HUDEP-2 (cell line): ENCODE data around the gene NR1I2.

Experiments
- DNase-seq, 76 experiments: peaks; one replicate each; lab custom pipeline; 2025; ENCODE audit not compliant: unreplicated experiment in 76 of 76; lab: John Stamatoyannopoulos, UW

NR1I2 gene

DNA sequence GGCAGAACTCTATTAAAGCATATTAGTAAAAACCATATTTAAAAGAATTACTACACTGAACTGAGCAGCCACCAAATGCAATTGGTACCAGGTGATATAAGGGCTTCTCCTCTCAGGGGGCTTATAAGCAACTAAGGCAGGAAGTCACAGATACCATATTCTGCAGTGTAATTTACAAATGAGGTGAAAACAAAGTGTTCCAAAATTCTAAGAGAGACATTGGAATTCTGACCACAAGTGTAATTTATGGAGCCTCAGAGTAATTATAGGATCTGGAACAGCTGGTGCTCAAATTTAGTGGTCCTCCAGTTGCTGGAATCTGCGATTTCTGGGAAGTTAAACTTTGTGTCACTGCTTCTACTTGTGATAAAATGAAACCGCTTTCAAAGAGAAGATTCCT is 3.1 kb upstream of the NR1I2 start:
- no peak for DNase-seq

DNA sequence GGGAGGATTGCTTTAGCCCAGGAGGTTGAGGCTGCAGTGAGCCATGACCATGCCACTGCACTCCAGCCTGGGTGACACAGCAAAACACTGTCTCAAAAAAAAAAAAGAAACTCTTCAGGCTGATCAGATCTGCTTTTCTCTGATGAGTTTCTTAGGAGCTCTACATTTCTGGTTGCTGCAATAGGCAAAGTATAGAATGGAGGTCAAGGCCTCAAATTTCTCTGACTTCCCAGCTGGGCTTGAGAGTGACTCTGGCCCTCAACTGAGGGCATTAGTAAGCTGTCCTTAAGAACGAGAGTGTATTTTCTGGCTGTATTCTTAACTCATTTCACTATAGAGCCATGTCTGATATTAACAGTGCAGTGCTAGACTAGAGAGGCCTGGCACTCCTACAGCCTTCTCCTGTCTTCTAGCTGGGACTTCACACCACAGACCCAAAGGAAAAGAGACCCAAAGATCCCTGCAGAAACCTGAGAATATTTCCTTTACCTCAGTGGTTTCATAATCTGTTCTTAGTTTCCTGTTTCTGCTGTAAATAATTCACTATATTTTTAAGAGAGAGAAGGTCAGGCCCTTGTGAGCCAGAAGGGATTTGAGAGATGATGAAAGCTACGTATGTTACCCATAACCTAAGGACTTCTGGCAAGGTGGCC is 2.0 kb upstream of the NR1I2 start:
- DNase-seq: peak in 2 of 76 experiments; percentile 2 to 12

DNA sequence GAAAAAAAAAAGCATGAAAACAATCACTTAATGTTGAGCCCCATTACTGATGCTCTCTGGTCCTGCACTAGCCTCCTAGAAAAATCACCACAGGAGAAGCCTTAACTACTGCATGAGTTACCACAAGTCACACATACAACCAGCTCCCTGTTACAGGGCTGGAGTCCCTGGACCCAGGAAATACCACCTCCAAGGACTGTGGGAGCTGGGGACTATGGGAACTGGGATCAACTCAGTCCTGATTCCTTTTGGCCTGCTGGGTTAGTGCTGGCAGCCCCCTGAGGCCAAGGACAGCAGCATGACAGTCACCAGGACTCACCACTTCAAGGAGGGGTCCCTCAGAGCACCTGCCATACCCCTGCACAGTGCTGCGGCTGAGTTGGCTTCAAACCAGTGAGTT is 559 bp downstream of the NR1I2 start:
- no peak for DNase-seq

DNA sequence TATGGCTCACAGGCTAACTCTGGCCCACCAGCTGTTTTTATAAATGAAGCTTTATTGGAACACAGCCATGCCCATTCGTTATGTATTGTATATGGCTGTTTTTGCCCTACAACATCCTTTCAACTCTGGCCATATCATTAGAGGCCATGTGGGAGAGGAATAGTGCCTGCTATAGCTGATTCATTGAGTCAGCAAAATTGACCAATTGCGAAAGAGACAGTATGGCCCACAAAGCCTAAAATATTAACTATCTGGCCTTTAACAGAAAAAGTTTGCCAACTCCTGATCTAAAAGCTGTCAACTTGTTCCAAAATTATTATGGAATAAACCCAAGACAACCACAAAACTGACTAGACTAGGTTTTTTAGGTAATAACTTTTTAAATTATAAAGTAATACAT is 1.4 kb downstream of the NR1I2 start:
- no peak for DNase-seq

DNA sequence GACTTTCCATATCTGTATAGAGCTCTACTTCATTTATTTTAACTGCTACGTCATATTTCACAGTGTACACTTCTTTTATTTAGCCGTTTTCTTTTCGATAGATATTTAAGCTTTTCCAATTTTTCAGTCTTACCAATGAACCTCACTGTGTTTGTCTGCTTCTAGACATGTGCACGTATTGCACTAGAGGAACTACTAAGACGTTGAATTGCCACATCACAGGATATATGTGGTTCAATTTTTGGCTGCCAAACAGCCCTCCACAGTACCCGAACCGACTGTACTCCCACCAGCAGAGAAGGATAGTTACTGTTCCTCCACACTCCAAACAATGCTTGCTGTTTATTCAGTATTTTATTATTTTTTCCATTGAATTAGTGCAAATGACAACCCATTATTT is 2.0 kb downstream of the NR1I2 start:
- no peak for DNase-seq

DNA sequence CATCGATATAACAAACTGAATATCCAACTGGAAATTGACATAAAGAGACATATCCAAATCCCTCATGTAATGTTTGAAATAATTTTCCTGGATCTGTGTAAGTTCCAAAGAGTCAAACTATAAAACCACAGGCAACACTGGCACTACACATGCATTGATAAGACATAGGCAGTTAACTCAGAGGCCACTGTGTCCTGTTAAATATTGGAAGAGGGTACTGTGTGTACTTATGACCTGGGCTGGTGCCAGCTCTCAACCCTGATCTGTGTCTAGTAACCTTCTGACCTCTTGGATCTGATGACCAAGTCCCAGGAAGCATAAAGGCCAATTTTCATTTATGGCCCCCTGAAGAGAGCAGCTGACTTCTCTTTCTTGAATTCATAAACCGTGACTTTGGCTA is 4.5 kb downstream of the NR1I2 start:
- DNase-seq: peak in 6 of 76 experiments; percentile 4 to 46 (median 12)

DNA sequence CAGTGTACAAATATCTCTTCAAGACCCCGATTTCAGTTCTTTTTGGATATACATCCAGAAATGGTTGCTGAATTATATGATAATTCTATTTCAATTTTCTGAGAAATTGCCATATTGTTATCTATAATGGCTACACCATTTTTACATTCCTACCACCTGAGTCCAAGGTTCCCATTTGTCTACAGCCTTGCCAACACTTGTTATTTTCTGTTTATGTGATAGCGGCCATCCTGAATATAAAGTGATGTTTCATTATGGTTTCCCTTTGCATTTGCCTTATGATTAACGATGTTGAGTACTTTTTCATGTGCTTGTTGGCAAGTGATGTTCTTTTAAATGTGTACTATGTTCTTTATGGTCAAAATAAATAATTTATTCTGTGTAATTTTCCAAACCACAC is 8.5 kb downstream of the NR1I2 start:
- no peak for DNase-seq

DNA sequence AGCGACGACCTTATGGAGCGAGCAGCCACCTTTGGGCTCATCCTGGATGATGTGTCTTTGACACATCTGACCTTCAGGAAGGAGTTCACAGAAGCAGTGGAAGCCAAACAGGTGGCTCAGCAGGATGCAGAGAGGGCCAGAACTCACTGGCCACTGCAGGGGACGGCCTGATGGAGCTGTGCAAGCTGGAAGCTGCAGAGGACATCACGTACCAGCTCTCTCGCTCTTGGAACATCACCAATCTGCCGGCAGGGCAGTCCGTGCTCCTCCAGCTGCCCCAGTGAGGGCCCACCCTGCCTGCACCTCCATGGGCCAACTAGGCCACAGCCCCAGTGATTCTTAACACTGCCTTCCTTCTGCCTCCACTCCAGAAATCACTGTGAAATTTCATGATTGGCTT is 10.4 kb downstream of the NR1I2 start:
- DNase-seq: no peak

DNA sequence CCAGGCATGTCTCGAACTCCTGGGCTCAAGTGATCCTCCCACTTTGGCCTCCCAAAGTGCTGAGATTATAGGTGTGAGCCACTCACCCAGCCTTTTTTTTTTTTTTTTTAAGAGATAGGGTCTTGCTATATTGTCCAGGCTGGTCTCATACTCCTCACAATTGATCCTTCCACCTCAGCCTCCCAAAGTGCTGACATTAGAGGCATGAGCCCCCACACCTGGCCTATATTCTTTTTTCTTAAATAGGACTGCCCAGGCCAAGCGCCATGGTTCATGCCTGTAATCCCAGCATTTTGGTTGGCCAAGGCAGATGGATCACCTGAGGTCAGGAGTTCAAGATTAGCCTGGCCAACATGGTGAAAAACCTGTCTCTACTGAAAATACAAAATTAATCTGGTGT is 12.5 kb downstream of the NR1I2 start:
- no peak for DNase-seq

DNA sequence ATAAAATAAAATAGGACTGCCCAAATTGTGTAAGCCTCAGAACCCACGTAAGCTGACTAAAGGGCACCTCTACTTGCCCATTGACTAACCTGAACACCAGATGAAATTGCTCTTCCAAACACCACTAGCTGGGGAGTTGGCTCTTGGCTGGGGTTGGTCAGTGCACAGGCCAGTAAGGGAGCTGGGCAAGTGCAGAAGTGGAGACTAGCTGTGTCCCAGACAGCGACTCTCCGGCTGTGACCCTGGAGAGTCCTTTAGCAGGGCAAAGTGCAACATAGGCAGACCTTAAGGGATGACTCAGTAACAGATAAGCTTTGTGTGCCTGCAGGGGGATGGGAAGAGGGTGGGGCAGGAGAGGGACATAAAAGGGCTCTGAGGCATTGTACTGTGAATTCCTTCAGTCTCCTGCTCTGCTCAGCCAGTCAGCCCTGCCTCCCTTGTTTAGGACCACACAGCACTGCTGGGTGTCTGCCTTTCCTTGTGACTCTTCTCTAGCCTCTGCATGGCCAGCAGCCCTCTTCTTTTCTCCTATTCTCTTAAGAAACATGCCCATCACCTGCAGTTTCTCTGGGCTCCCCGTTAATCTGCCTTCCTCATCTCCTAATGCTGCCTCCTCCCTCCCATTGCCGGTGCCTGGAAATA is 13.2 kb downstream of the NR1I2 start:
- peak in 73 of 76 experiments; percentile 9 to 84 (median 66) for DNase-seq

DNA sequence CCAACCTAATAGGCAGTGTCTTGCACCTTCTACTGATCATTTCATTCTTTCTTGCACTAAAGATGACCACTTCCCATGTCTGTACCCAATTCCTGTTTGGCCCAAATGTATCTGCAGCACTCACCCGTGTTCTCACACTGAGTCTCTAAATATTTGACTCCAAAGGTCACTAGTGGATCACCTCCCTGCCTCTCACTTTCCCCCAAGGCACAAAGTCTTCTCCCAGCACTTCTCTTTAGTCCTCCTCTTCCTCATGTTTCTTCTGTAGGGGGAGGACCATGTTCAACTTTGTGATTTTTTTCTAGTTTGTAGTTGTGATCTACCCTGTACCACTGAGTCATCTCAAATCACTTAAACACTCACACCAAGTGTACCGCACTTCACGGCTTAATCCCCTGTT is 13.9 kb downstream of the NR1I2 start:
- DNase-seq: no peak

DNA sequence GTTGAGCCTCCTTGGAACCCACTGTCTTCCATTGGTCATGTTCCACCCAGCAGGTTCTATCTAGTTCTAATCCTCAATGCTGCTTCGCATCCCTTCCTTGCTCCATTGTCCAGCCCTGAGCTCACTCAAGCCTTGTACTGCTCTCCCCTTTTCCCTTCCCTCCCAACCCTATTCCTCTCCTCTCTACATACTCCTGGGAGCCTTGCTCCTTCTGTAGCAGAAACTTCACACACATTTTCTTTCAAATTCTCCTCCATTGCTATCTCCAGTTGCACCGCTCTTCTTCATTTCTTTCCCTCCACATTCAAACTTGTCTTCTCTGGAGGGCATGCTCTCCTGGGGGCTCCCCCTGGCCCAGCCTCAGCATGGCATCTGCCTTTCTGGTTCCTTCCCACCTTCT is 14.5 kb downstream of the NR1I2 start:
- DNase-seq: no peak

DNA sequence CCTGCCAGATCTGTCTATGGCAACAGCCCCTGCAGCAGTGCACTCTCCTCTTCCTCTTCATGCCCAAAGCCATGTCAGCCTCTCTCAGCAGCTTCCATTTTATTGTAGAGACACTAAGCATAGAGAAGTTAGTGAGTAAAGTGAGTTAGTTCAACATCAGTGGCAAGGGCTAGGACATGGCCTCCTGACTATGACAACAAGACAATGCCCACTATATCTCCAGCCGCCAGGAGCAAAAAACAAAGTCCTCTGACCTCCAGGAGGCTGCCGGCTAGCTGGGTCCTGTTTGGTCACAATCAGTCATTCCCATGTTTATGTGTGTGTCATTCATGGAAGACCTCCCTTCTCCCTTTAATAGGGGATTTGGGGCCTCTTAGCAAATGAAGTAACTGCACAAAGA is 14.9 kb downstream of the NR1I2 start:
- DNase-seq: no peak

DNA sequence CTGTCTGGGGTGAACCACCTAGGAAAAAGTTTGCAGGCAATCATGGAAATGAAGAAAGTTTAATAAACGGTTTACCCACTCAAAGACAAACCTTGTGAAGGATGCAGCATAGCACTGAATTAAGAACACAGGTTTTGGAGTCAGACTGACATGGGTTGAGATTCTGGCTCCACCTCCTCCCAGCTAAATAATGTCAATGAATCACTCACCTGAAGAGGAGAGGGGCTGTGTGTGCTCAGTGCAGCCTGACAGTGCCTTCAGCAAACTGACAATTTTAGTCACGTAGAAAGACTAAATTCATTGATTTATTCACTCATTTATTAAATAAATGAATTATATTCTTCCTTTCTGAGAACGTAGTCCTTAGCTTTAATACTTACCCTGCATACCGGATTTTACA is 18.9 kb downstream of the NR1I2 start:
- no peak for DNase-seq

DNA sequence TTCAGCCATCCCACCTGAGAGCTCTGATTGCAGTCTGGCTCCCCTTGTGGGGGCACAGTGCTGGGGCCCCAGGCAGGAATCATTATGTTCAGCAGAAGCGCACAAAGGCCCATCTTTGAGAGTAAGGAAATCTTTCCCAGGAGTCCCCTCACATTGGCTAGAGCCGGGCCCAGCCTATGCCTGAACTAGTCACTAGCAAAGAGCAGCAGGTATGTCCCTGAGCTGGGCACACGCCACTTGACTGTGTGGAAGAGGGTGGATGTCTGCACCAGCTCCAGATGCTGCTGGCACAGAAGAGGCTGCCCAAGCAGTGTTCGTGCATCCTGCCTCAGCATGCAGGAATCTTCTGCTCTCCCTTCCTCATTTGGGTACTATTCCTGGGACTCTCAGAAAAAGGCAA is 26.3 kb downstream of the NR1I2 start:
- DNase-seq: no peak

DNA sequence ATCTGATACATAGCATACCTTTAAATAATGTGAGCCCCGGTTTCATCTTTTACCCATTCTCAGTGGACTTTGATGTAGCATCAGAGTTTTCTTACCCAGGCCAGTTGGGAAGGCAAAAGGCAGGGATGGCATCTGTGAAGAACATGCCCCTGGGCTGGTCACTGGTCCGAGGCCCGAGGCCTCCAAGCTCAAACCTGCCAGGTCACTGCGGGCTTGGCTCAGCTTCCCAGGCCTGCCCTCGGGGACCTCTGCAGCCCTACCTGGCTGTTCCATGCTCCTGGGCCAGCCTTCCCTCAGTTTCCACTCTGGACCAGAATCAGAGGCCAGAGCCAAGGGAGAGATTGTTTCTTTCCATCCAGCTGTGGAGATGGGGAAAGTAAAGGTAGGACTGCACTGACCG is 26.9 kb downstream of the NR1I2 start:
- DNase-seq: no peak

DNA sequence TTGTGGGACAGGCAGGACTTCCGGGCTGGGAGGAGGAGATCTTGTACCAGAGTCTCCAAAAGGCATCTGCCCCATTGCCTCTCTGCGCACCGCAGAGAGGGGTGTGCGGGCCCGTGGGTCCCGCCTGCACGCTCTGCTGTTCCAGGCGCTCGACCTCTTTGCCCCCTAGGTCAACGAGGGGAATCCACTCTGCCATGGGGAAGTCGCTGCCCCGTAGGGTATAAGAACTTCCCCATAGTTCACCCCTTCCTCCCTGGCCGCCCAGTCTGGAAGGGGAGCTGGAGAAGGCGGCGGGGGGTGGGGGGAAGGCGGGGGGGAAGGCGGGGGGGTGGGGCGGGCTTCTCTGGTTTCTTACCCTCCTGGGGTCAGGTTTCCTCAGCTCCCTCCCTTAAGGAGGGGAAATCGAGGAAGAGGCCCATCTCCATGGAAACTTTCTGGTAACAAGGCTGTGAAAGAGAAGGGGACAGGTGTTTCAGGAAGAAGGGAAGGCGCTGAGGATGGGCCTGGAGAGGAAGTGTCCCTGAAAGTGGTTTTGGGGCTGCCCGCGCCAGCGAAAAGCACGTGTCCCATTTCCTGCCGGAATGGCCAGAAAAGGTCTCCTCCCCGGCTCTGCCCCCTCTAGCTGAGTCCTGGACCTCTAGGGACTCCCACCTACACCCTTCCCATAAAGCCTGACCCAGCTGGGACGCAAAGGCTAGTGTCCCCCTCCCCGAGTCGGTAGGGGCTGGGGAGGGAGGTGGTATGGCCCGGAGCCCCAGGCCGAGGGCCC is 27.5 kb downstream of the NR1I2 start:
- no peak for DNase-seq

DNA sequence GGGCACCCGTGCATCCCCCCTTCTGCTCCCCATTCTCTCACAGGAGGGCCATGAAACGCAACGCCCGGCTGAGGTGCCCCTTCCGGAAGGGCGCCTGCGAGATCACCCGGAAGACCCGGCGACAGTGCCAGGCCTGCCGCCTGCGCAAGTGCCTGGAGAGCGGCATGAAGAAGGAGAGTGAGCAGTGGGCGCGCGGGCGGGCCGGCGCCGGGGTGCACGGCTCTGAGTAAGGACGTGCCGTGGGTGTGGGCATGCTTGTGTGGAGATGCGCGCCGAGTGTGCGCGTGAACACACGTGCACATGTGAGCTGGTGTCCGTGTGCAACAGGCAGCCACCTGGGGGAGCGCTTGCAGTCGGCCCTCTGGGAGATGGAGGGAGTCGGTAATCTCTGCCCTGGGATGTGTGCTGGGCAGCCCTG is 28.1 kb downstream of the NR1I2 start:
- DNase-seq: peak in 35 of 76 experiments; percentile 2 to 50 (median 25)

DNA sequence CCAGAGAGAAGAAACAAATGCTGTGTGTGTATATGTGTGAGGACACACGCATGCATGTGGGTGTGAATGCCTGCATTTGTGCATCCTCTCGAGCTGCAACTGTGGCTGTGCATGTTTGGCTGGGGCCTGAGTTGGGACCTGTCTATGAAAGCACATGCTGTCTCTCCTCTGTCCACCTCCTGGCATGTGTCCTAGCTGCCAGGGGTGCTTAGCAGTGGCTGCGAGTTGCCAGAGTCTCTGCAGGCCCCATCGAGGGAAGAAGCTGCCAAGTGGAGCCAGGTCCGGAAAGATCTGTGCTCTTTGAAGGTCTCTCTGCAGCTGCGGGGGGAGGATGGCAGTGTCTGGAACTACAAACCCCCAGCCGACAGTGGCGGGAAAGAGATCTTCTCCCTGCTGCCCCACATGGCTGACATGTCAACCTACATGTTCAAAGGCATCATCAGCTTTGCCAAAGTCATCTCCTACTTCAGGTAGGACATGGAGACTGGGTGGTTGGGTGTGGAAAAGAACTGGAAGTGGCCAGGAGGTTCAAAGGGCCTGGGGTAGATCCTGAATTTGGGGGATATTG is 30.7 kb downstream of the NR1I2 start:
- DNase-seq: no peak

DNA sequence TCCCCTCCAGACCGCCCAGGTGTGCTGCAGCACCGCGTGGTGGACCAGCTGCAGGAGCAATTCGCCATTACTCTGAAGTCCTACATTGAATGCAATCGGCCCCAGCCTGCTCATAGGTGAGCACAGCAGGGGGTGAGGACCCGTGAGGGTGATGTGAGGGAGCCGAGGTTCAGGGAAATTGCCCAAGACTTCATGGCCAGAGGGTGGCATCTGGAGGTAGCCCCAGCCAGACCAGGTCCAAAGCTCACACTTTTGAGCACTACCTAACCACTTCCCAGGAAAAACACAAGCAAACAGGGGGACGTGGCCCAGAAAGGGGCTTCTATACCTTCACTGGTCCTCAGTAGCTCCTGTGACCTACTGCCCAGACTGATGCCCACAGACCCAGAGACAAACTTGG is 33.8 kb downstream of the NR1I2 start:
- no peak for DNase-seq

DNA sequence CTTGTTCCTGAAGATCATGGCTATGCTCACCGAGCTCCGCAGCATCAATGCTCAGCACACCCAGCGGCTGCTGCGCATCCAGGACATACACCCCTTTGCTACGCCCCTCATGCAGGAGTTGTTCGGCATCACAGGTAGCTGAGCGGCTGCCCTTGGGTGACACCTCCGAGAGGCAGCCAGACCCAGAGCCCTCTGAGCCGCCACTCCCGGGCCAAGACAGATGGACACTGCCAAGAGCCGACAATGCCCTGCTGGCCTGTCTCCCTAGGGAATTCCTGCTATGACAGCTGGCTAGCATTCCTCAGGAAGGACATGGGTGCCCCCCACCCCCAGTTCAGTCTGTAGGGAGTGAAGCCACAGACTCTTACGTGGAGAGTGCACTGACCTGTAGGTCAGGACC is 35.2 kb downstream of the NR1I2 start:
- DNase-seq: no peak
